ENCODE results near the gene NEU4.
A peak's percentile ranks its signal among the peaks of the same experiment; 100 is the strongest.
"Not testable (repeated sequence)": the region's sequence is repeated elsewhere in the genome, so short reads cannot be mapped to it uniquely, and the experiment has no call there.

The NEU4 gene

DNA sequence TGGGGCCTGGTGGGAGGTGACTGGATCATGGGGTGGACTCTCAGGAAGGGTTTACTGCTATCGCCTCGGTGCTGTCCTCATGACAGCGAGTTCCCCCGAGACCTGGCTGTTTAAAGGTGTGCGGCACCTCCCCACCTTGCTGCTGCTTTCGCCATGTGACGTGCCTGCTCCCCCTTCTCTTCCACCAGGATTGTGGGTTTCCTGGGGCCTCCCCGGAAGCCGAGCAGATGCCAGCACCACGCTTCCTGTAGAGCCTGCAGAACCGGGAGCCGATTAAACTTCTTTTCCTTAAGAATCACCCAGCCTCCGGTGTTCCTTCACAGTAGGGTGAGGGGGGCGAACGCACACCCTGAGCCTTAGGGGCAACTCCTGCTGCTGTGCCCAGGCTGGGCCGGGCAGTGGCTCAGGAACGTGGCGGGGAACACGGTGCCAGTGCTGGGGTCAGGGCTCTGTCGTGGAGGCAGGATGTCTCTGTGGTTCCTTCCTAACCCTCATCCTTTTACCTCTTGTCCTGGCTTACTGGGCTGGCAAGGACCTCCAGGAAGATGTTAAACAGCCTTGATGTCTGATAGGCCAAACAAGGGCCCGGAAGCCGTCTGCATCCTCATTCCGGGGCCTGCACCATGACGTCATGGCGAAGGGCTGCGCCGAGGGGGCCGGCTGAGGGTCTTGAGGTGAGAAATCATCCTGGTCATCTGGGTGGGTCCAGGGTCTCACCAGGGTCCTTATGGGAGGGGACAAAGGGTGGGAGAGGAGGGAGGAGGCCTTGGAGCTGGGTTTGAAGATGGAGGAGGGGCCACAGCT is 12.7 kb downstream of the NEU4 start:
- Mint-ChIP-seq H3K4me1 (ENCODE audit: low read depth) (peaks cover 4% of the 10 kb centered on the region), H3K27ac (no peak overlapping the region), H3K27me3 (ENCODE audit: low read depth) (no peaks in the 10 kb centered on the region), H3K9me3 (peaks cover 34% of the 10 kb centered on the region), H3K4me3 (no peak overlapping the region), H3K36me3 (ENCODE audit: low read depth) (no peaks in the 10 kb centered on the region)

DNA sequence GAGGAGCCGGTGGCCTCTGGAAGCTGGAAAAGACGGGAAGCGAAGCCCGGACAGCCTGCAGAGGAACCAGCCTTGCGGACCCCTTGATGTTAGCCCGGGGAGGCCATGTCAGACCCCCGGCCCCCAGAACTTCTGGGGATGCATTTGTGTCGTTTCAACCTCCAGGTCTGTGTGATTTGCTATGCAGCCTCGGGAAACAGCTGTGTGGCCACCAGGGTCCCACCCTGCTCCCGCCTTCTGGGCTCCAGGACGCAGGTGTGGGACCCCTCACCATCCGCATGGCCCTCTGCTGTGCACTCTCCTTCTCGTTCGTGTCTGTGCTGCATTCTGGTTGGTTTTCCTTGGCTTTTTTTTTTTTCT is 13.3 kb downstream of the NEU4 start:
- peaks cover 3% of the 10 kb centered on the region for H3K4me1 Mint-ChIP-seq (ENCODE audit: low read depth)
- H3K4me3 Mint-ChIP-seq = no peak overlapping the region
- H3K27ac Mint-ChIP-seq = no peak overlapping the region
- H3K36me3 Mint-ChIP-seq (ENCODE audit: low read depth) = no peaks in the 10 kb centered on the region
- peaks cover 39% of the 10 kb centered on the region for H3K9me3 Mint-ChIP-seq
- H3K27me3 Mint-ChIP-seq (ENCODE audit: low read depth) = no peaks in the 10 kb centered on the region

DNA sequence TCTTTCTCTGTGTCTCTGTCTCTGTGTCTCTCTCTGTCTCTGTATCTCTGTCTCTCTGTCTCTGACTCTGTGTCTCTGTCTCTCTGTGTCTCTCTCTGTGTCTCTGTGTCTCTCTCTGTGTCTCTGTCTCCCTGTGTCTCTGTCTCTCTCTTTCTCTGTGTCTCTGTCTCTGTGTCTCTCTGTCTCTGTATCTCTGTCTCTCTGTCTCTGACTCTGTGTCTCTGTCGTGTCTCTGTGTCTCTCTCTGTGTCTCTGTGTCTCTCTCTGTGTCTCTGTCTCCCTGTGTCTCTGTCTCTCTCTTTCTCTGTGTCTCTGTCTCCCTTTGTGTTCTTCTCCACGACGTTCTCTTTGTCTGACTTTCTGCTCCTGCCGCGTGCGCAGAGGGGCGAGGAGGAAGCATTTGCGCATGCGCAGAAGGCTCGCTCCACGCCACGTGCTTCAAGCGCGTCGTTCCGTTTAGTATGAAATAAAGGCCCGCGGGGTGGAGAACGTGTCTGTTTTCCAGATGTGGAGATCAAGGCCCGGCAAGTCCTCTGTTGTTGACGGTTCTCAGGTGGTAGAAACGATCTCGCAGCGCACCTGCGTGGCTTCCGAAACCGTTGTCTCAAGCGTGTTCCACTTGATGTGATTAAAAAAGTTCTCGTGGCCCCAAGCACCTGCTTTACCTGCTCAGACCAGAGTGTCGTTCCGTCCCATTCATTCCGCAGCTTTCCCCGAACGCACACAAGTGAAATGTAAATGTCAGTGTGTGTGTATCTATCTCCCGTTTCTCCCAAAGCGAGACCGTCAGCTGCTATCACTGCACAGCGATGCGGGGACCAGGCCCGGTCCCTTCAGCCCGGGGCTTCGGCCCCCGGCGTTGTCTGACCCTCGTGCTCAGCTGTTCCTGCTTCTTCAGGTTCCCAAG is 14.8 kb downstream of the NEU4 start:
- H3K4me3 Mint-ChIP-seq; H3K4me1 Mint-ChIP-seq (ENCODE audit: low read depth); H3K27me3 Mint-ChIP-seq (ENCODE audit: low read depth); H3K36me3 Mint-ChIP-seq (ENCODE audit: low read depth): not testable (repeated sequence)
- Mint-ChIP-seq H3K27ac (peak overlapping the region; percentile 66), H3K9me3 (peaks cover 51% of the 10 kb centered on the region)

DNA sequence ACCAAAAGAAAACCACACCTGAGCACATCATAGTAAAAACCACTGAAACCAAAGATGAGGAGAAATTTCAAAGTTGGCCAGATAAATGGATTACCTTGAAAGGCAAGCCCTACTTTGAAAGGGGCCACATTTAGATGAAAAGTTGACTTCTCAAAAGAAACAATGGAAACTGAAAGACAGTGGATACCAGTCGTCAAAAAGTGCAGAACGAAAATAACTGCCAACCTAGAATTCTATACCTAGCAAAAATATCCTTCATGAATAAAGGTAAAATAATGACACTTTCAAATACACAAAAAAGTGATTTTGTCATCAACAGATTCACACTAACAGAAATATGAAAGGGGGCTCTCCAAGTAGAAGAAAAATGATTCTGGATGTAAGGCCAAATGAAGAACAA is 18.4 kb downstream of the NEU4 start:
- no peaks in the 10 kb centered on the region for H3K36me3 Mint-ChIP-seq (ENCODE audit: low read depth)
- no peak overlapping the region for H3K27ac Mint-ChIP-seq
- H3K4me1 Mint-ChIP-seq (ENCODE audit: low read depth) = peaks cover 2% of the 10 kb centered on the region
- peaks cover 20% of the 10 kb centered on the region for H3K27me3 Mint-ChIP-seq (ENCODE audit: low read depth)
- no peak overlapping the region for H3K4me3 Mint-ChIP-seq
- peaks cover 49% of the 10 kb centered on the region for H3K9me3 Mint-ChIP-seq

GRCh38 chr2:241833101-241833663 is 24.2 kb downstream of the NEU4 start:
- no peaks in the 10 kb centered on the region for H3K36me3 Mint-ChIP-seq (ENCODE audit: low read depth)
- no peak overlapping the region for H3K4me3 Mint-ChIP-seq
- peaks cover 6% of the 10 kb centered on the region for H3K4me1 Mint-ChIP-seq (ENCODE audit: low read depth)
- peaks cover 55% of the 10 kb centered on the region for H3K27me3 Mint-ChIP-seq (ENCODE audit: low read depth)
- H3K9me3 Mint-ChIP-seq = peaks cover 2% of the 10 kb centered on the region
- H3K27ac Mint-ChIP-seq = no peak overlapping the region

DNA sequence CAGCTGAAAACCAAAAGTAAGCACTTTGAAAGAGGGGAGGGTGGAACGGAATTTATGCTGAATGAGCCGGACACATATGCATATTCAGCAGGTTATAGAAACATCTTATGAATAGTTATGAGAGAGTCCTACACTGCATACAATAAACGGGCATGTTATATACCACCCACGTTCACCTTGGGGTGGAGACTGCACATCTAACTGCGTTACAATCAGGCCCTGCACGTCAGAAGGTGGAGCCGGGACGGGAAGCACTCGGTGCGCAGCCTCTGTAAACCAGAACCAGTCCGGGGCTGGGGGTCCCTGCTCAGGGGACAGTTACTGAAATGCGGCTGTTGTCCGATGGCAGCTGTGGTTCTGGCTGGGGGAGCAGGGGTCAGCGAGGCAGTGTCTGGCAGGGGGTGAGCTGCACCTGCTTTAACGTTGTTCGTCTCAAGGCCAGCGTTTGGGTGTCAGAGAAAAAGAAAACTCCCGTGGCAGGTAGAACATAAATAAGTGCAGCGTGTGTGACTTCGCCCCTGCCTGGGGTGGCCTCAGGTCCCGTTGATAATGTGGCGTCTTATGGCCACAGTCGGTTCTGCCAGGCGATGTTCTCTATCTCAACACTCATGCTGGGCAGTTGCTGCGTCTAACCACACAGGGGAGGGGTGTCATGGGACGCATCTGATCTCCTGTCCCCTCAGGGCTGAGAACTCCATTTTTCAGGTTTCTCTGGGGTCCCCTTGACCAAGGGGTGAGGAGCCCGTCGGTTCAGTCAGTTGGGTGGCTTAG is 24.9 kb downstream of the NEU4 start:
- H3K27me3 Mint-ChIP-seq (ENCODE audit: low read depth) = peaks cover 60% of the 10 kb centered on the region
- not testable (repeated sequence) for H3K9me3 Mint-ChIP-seq; H3K4me1 Mint-ChIP-seq (ENCODE audit: low read depth); H3K36me3 Mint-ChIP-seq (ENCODE audit: low read depth); H3K27ac Mint-ChIP-seq; H3K4me3 Mint-ChIP-seq

DNA sequence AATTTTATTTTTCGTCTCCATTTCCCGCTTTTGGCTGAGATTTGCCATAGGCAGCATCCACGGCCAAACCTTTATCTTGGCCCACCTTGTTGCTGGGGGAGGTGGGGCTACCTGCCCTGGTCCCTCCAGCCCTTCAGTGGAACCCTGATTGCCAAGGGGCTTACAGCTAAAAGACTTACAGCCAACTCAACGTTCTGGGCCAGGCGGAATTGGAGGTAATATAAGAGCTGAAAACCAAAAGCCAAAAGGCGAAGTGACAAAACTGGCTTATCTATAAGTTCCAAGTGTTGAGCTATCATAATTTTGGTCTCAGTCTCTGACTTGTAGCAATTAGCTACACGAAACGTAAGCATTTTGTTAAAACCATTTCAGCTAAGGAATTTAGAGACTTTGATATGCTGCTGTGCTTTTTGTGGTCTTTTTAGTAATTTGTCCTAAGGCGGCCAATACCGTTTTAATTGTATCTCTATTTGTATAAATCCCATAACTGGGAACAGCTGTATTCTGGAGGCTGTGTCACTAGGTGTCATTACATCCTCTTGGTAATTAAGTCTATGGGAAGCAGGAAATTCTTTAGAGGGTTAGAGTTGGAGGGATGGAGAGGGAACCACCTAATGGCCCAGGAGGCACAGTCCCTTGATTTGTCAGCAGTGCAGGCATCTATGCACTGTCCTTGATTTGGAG is 25.7 kb downstream of the NEU4 start:
- peaks cover 60% of the 10 kb centered on the region for H3K27me3 Mint-ChIP-seq (ENCODE audit: low read depth)
- H3K27ac Mint-ChIP-seq = no peak overlapping the region
- no peak overlapping the region for H3K4me3 Mint-ChIP-seq
- peaks cover 8% of the 10 kb centered on the region for H3K4me1 Mint-ChIP-seq (ENCODE audit: low read depth)
- H3K36me3 Mint-ChIP-seq (ENCODE audit: low read depth) = no peaks in the 10 kb centered on the region
- H3K9me3 Mint-ChIP-seq = no peaks in the 10 kb centered on the region

- no peaks in the 10 kb centered on the region for H3K36me3 Mint-ChIP-seq (ENCODE audit: low read depth)
- peaks cover 10% of the 10 kb centered on the region for H3K4me1 Mint-ChIP-seq (ENCODE audit: low read depth)
- no peak overlapping the region for H3K27ac Mint-ChIP-seq
- no peak overlapping the region for H3K4me3 Mint-ChIP-seq
- peaks cover 59% of the 10 kb centered on the region for H3K27me3 Mint-ChIP-seq (ENCODE audit: low read depth)
- no peaks in the 10 kb centered on the region for H3K9me3 Mint-ChIP-seq
These were observed 26.6 kb downstream of the NEU4 start for GRCh38 chr2:241835611-241836010.

GRCh38 chr2:241836292-241836691 is 27.3 kb downstream of the NEU4 start:
- H3K4me1 Mint-ChIP-seq (ENCODE audit: low read depth) = peaks cover 10% of the 10 kb centered on the region
- H3K36me3 Mint-ChIP-seq (ENCODE audit: low read depth) = no peaks in the 10 kb centered on the region
- H3K4me3 Mint-ChIP-seq = no peak overlapping the region
- no peak overlapping the region for H3K27ac Mint-ChIP-seq
- H3K9me3 Mint-ChIP-seq = no peaks in the 10 kb centered on the region
- H3K27me3 Mint-ChIP-seq (ENCODE audit: low read depth) = peaks cover 55% of the 10 kb centered on the region

GRCh38 chr2:241837197-241837965 is 28.4 kb downstream of the NEU4 start:
- no peak overlapping the region for H3K27ac Mint-ChIP-seq
- peaks cover 48% of the 10 kb centered on the region for H3K27me3 Mint-ChIP-seq (ENCODE audit: low read depth)
- H3K4me3 Mint-ChIP-seq = no peak overlapping the region
- no peaks in the 10 kb centered on the region for H3K9me3 Mint-ChIP-seq
- H3K36me3 Mint-ChIP-seq (ENCODE audit: low read depth) = no peaks in the 10 kb centered on the region
- H3K4me1 Mint-ChIP-seq (ENCODE audit: low read depth) = peaks cover 10% of the 10 kb centered on the region

DNA sequence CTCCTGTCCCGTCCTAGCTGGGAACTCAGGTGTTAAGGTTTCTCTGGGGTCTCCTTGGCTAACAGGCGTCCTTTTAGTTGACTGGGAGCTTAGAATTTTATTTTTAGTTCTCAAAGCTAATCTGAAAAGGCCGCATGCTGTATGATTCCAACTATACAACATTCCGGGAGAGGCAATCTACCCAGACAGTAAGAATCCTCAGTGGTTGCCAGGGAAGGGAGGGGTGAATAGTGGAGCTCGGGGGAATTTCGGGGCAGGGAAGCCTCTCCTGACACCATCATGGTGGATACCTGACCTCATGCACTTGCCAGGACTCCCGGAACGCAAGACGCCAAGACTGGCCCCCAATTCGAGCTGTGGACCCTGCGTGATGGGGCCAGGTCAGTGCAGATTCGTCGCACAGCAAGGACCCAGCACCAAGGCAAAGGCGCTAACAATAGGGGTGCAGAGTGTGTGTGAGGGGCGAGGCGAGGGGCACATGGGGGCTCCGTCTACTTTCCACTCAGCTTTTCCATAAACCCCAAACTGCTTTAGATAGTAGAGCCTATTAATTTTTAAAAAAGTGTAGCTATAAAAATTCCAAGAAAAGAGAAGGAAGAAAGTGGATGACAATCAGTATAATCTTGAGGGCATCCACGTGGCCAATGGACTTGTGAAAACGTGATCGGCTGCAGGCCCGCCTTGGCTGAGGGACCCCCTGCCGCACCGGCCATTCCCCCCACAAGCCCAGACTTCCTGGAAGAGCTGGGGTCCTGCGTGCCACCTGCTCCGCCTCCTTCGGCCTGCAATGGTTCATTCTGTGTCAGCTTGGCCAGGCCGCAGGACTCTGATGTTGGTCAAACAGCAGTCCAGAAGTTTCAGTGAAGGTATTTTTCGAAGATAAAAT is 32.4 kb downstream of the NEU4 start:
- Mint-ChIP-seq H3K4me3 (no peak overlapping the region), H3K36me3 (ENCODE audit: low read depth) (peaks cover 2% of the 10 kb centered on the region), H3K9me3 (no peaks in the 10 kb centered on the region), H3K27me3 (ENCODE audit: low read depth) (peaks cover 28% of the 10 kb centered on the region), H3K27ac (no peak overlapping the region), H3K4me1 (ENCODE audit: low read depth) (peaks cover 24% of the 10 kb centered on the region)

GRCh38 chr2:241842067-241842415 is 33.0 kb downstream of the NEU4 start:
- Mint-ChIP-seq H3K9me3 (no peaks in the 10 kb centered on the region), H3K4me1 (ENCODE audit: low read depth) (peaks cover 26% of the 10 kb centered on the region), H3K27ac (no peak overlapping the region), H3K27me3 (ENCODE audit: low read depth) (peaks cover 22% of the 10 kb centered on the region), H3K4me3 (no peak overlapping the region), H3K36me3 (ENCODE audit: low read depth) (peaks cover 2% of the 10 kb centered on the region)
